A673 (cell line): ENCODE results near the gene CMTM3. TPM values are rescaled to one million over a fixed set of nuclear protein-coding genes. Genes with fewer than 3 reads are reported as not detected.

Source experiments
- BruUV-seq: library from RNA; stranded (reverse); fragments of 400-500 nt; replicated peaks from 2 replicates; lab custom pipeline; 2021; lab: Mats Ljungman, UMichigan
- CTCF ChIA-PET: fragments of 300-600 bp; sonication (Branson Sonifier 250); formaldehyde crosslinking; loops from one replicate; lab custom pipeline; 2022; ENCODE audit warnings: antibody characterized with exemption; lab: Charles Lee
- POLR2A ChIA-PET: fragments of 300-600 bp; sonication (Branson Sonifier 250); formaldehyde crosslinking; loops from one replicate; lab custom pipeline; 2022; ENCODE audit warnings: antibody characterized with exemption; ENCODE audit not compliant: low non-redundant PET; lab: Charles Lee
- DNase-seq: peaks from one replicate; pipeline ENCODE4 v3.0.0-alpha.2; 2015; ENCODE audit warnings: low spot score
- H3K27ac ChIP-seq: fragments of 200-600 bp; sonication (generic); 2 replicates; pipeline ENCODE4 v1.5.1; 2016; ENCODE audit warnings: mixed run types, low read depth, mild to moderate bottlenecking, mixed read lengths, antibody characterized with exemption, low read length; ENCODE audit not compliant: poor library complexity, severe bottlenecking
- H3K27me3 ChIP-seq: fragments of 200-600 bp; sonication (generic); replicated peaks from 2 replicates; pipeline ENCODE4 v1.6.1; 2017; ENCODE audit warnings: mixed run types, low read depth, mild to moderate bottlenecking, mixed read lengths, antibody characterized with exemption, low read length; ENCODE audit not compliant: insufficient read depth, poor library complexity
- H3K36me3 ChIP-seq: fragments of 200-600 bp; sonication (generic); 2 replicates; pipeline ENCODE4 v1.6.1; 2016; ENCODE audit warnings: mixed run types, mild to moderate bottlenecking, mixed read lengths, antibody characterized with exemption, low read length; ENCODE audit not compliant: insufficient read depth, poor library complexity, severe bottlenecking
- H3K4me1 ChIP-seq: fragments of 200-600 bp; sonication (generic); 2 replicates; pipeline ENCODE4 v1.6.1; 2017; ENCODE audit warnings: mixed run types, mild to moderate bottlenecking, mixed read lengths, antibody characterized with exemption, low read length; ENCODE audit not compliant: insufficient read depth, poor library complexity, severe bottlenecking
- H3K4me3 ChIP-seq: fragments of 200-600 bp; sonication (generic); 2 replicates; pipeline ENCODE4 v1.5.1; 2016; ENCODE audit warnings: low read depth, mixed run types, mild to moderate bottlenecking, mixed read lengths, low read length; ENCODE audit not compliant: poor library complexity, severe bottlenecking
- H3K9me3 ChIP-seq: fragments of 200-600 bp; sonication (generic); 2 replicates; pipeline ENCODE4 v1.6.1; 2016; ENCODE audit warnings: mixed run types, low read depth, mild to moderate bottlenecking, mixed read lengths, antibody characterized with exemption, low read length; ENCODE audit not compliant: poor library complexity, severe bottlenecking
- CTCF ChIP-seq: fragments of 300-800, 200-600 bp; sonication (generic); conservative IDR thresholded peaks from 2 replicates; pipeline ENCODE4 v1.5.1; 2017; ENCODE audit warnings: low read depth, mild to moderate bottlenecking, antibody characterized with exemption, low read length, moderate library complexity, mixed read lengths
- EZH2 ChIP-seq: fragments of 200-600 bp; sonication (generic); IDR thresholded peaks from 2 replicates; pipeline ENCODE4 v1.6.1; 2017; ENCODE audit warnings: borderline replicate concordance, low read depth, mild to moderate bottlenecking, mixed read lengths, antibody characterized with exemption, low read length; ENCODE audit not compliant: poor library complexity, severe bottlenecking
- intact Hi-C: fragments of 100-400 bp; cut with micrococcal nuclease; formaldehyde crosslinking; loops from one replicate; pipeline ENCODE4 v1.10.0; 2022; ENCODE audit not compliant: unreplicated experiment
- total RNA-seq: library from RNA; stranded (reverse); gene quantifications from 2 replicates; pipeline ENCODE4 v1.2.3, GENCODE V29; 2021

Gene CMTM3
- total RNA-seq, 1 experiment from 2014 or later: 25.5 TPM

GRCh38 chr16:66605177-66605978 lies 874 bp downstream of the CMTM3 start:
- DNase-seq: peak; percentile 24
- H3K27me3 ChIP-seq: no peaks in the 10 kb centered on the region
- peak overlapping the region; percentile 95 for H3K4me3 ChIP-seq
- no peak for TF ChIP-seq EZH2
- no peak for TF ChIP-seq CTCF
- BruUV-seq: no TSS peak
- POLR2A ChIA-PET: no interaction called here
- peaks cover 19% of the 10 kb centered on the region for H3K4me1 ChIP-seq
- CTCF ChIA-PET: interaction anchor here (0.9 kb wide), 1 partner anchor 199 kb away, joined by 4 read pairs; no protein-coding TSS in a partner anchor
- H3K36me3 ChIP-seq: peaks cover 17% of the 10 kb centered on the region
- no peaks in the 10 kb centered on the region for H3K9me3 ChIP-seq
- H3K27ac ChIP-seq: peak overlapping the region; percentile 80
- intact Hi-C loops: loop anchor here (2.0 to 5.0 kb wide), 2 partner anchors 199 to 262 kb away; no protein-coding TSS in a partner anchor

GRCh38 chr16:66605979-66606751 lies 1.7 kb downstream of the CMTM3 start:
- POLR2A ChIA-PET: no interaction called here
- DNase-seq: no peak
- Histone ChIP-seq H3K36me3 (peaks cover 24% of the 10 kb centered on the region), H3K27me3 (no peaks in the 10 kb centered on the region), H3K9me3 (no peaks in the 10 kb centered on the region), H3K27ac (peak overlapping the region; percentile 80), H3K4me3 (peak overlapping the region; percentile 95), H3K4me1 (peaks cover 19% of the 10 kb centered on the region)
- CTCF ChIA-PET: interaction anchor here (0.6 kb wide), 1 partner anchor 233 kb away, joined by 9 read pairs; no protein-coding TSS in a partner anchor
- TF ChIP-seq CTCF (no peak), EZH2 (no peak)
- intact Hi-C loops: loop anchor here (2.0 to 5.0 kb wide), 2 partner anchors 199 to 261 kb away; no protein-coding TSS in a partner anchor
- BruUV-seq: TSS peak; percentile 49

GRCh38 chr16:66608241-66609138 lies 4.0 kb downstream of the CMTM3 start:
- no TSS peak for BruUV-seq
- H3K4me3 ChIP-seq: no peak overlapping the region

More at GRCh38 chr16:66608241-66609138, 4.0 kb downstream of the CMTM3 start:
- Histone ChIP-seq H3K36me3 (peaks cover 43% of the 10 kb centered on the region), H3K27me3 (no peaks in the 10 kb centered on the region), H3K27ac (no peak overlapping the region), H3K4me1 (peaks cover 18% of the 10 kb centered on the region), H3K9me3 (no peaks in the 10 kb centered on the region)
- DNase-seq: peak; percentile 83
- POLR2A ChIA-PET: no interaction called here
- TF ChIP-seq EZH2 (no peak), CTCF (peak; percentile 95)
- CTCF ChIA-PET: interaction anchor here (0.6 to 1.3 kb wide), 11 partner anchors 8 to 259 kb away, joined by 3 to 20 read pairs (median 3); no protein-coding TSS in a partner anchor
- intact Hi-C loops: loop anchor here (5.0 kb wide), 1 partner anchor 259 kb away; no protein-coding TSS in a partner anchor
